ENCODE results near the gene NXPH1. TPM values are rescaled to one million over a fixed set of nuclear protein-coding genes. Genes with fewer than 3 reads are reported as not detected.

Gene NXPH1
- total RNA-seq, 1 donor from 2014 or later = not detected

- no peak for DNase-seq (ENCODE audit: low read depth)
Measured at GRCh38 chr7:8594115-8594514, 160.7 kb downstream of the NXPH1 start.

GRCh38 chr7:8597565-8597964, 164.2 kb downstream of the NXPH1 start:
- DNase-seq (ENCODE audit: low read depth) = no peak

GRCh38 chr7:8601121-8601520, 167.7 kb downstream of the NXPH1 start:
- no peak for DNase-seq (ENCODE audit: low read depth)

DNA sequence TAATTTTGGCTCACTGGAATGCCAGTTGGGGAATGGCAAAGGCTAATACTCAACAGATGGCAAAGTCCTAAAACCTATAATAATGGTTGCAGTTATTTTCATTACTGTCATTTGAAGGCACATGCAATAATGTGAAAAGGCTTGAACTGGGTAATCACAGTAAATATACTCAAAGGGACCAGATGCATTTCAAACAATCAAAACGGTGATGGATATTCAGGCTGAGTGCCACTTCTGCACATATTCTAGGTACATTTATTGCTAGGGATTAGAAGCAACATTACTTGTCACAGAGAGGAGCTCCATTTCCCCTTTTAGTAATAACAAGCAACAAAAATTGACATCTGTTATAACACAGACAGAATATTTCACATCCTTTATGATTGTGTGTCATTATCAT, 171.8 kb downstream of the NXPH1 start:
- no peak for DNase-seq (ENCODE audit: low read depth)

DNA sequence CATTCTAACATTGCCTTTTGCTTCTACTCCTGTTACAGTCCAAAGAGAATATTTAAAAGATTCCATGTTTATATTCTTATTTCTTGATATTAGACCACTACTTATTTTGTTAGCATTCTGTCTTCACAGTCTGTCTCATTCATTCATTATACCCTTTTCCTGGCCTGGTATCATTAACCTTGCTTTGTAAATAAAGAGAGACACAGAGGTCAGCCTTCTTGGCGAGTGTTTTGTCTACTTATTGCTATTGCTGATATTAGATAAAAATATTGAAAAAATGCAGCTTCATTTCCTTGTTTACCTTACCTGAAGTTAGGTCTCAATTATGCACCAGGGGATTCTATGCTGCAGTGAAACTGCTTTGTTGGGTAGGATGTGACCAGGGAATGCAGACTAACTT, 179.2 kb downstream of the NXPH1 start:
- DNase-seq (ENCODE audit: low read depth) = no peak

- DNase-seq (ENCODE audit: low read depth) = no peak
Measured at GRCh38 chr7:8613191-8613590, 179.8 kb downstream of the NXPH1 start.

DNA sequence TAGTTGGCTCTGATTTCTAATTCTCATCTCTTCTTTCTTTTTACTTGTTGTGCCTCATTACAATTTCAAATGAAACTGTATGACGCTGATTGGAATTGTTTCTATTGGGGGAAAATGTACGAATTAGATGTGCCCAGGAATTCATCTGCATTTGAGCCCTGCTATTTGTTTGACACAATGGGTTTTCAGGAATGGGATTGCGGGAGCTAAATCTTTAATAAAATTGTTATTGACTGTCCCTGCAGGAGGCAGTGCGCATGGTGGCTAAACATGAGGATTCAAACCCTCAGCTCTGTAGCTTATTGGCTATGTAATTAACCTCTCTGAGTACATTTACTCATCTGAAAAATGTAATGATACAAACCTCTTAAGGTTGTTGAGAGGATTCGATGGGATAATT, 181.6 kb downstream of the NXPH1 start:
- DNase-seq (ENCODE audit: low read depth) = no peak

DNA sequence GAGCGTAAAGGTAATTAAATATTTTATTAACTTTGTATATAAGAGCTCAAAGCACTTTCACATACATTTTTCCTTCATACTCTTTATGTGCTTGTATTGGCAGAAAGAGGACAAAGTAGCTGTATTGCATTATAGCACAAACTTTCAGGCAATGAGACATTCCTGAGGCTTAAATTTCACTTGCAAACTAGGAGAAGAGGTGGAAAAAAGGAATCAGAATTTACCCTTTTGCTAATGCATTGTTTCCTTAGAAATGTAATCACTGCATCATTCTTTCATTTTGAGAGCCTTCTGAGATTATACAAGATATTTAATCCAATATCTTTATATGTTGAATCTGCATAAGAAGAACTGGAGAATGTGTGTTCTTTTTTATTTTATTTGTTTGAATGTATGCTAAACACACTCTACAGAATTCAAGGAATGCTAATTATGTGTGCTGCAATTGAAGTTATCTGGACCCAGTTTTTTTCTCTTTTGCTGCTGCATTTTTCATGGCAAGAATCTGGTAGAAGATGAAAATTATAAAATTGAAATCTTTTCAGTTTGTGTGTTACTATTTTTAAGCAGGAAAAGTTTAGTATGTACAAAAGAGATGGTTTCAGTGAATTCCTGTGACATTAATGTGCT, 185.1 kb downstream of the NXPH1 start:
- no peak for DNase-seq (ENCODE audit: low read depth)

GRCh38 chr7:8620169-8620568, 186.8 kb downstream of the NXPH1 start:
- no peak for DNase-seq (ENCODE audit: low read depth)

DNA sequence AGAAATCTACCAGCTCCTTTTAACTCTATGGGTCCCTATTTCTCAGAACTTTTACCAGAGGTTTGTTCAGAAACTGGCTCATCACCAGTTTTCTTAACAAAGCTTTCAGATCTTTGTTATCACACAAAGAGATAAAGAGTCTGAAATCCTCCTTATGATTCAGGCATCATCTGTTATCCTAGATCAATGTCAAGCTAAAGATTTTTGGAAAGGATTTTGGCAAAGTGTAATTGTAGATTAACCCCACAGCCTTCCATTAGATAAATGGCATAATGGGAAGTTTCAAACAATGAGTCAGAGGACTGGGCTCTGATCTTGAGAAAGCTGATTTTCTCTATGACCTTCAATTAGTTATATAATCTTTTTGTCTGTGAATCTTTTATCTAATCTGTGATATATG, 192.2 kb downstream of the NXPH1 start:
- no peak for DNase-seq (ENCODE audit: low read depth)

DNA sequence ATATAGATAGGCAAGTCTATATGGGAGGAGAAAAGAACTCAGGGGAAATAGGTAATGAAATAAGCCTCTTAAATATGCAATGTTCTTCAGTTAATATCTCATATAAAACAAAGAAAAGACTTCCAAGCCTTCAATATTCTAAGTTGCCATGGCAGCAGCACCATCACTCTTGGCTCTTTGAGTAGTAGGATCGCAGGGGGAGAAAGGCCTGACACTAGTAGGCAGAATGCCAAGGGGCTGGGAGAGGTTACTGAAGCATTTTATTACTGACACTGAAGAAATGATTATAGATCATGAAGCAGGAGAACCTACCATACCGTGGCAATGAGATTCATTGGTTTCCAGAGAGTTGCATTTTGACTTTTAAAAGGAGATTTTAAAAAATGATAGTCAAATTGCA, 193.9 kb downstream of the NXPH1 start:
- no peak for DNase-seq (ENCODE audit: low read depth)

GRCh38 chr7:8628656-8629055, 195.2 kb downstream of the NXPH1 start:
- no peak for DNase-seq (ENCODE audit: low read depth)

- no peak for DNase-seq (ENCODE audit: low read depth)
Measured at GRCh38 chr7:8629504-8629903, 196.1 kb downstream of the NXPH1 start.

GRCh38 chr7:8637322-8637721, 203.9 kb downstream of the NXPH1 start:
- no peak for DNase-seq (ENCODE audit: low read depth)

DNA sequence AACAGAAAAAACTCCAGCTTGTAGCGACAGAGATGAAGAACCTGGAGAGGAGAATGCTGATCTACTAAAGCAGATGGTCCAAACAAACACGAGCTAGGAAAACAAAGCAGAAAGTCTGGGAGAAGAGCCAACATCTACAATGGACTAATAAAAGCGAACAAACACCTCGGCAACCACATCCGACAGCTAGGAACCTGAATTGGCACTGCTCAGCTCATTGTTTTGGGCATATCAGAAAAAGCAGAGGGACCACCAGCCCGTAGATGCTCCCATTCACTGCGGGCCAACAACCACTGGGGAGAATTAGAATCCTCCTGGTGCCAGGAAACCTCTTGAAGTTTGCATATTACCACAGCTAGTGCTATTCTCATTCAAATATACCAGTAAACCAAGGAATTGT, 204.7 kb downstream of the NXPH1 start:
- no peak for DNase-seq (ENCODE audit: low read depth)

DNA sequence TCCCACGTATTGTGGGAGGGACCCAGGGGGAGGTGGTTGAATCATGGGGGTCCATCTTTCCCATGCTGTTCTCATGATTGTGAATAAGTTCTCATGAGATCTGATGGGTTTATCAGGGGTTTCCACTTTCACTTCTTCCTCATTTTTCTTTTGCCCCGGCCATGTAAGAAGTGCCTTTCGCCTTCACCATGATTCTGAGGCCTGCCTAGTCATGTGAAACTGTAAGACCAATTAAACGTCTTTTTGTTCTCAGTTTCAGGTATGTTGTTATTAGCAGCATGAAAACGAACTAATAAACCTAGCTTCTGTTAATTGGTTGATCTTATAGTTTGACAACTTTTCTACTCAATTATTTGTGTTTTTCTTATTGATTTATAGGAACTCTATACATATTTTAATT, 206.3 kb downstream of the NXPH1 start:
- no peak for DNase-seq (ENCODE audit: low read depth)

DNA sequence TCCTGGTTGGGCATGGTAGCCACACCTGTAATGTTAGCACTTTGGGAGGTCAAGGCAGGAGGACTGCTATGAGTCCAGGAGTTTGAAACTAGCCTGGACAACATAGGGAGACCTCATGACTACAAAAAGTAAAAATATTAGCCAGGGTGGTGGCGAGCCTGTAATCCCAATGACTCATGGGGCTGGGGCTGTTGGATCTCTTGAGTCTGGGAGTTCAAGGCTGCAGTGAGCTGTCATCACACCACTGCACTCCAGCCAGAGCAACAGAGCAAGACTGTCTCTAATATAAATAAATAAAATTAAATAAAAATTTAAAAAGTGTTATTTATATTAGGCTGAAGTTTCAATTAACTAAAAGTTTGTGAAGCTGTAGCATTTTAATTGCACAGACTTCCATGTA, 207.3 kb downstream of the NXPH1 start:
- DNase-seq (ENCODE audit: low read depth) = no peak

DNA sequence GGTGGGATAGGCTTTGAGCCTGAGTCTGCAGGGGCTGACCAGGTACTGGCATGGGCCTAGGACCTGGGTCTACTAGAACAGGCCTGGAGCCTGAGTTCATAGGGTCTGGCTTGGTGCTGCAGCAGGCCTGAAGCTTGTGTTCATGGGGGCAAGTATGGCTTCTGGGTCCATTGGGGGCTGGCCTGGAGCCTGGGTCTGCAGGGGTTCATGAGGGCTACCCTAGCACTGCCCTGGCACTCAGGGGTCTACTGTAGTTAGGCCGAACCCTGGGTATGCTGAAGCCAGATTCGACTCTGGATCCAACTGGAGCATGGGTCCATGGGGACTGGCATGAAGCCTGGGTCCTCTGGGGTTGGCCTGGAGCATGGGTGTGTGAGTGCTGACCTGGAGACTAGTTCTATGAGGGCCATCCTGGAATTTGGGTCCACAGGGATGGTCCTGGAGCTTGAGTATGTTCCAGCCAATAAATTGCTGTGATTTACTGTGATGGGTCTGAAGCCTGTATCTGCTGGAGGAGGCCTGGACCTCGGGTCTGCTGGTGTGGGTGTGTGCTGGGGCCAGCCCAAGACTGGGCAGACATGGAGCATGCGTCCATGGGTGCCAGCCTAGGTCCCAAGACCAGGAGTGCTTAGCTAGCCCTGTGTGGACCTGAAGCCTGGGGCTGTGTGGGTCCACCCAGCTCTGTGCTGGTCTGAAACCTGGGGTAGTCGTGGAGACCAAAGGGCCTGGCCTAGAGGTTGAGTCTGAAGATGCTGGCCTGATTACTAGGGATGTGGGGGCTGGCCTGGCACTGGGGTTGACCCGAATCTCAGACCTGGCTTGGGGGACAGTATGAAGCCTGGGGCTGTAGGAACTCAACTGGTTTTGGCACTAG, 235.5 kb downstream of the NXPH1 start:
- no peak for DNase-seq (ENCODE audit: low read depth)

GRCh38 chr7:8669501-8669851, 236.1 kb downstream of the NXPH1 start:
- DNase-seq (ENCODE audit: low read depth) = no peak

GRCh38 chr7:8684426-8684825, 251.0 kb downstream of the NXPH1 start:
- DNase-seq (ENCODE audit: low read depth) = no peak

DNA sequence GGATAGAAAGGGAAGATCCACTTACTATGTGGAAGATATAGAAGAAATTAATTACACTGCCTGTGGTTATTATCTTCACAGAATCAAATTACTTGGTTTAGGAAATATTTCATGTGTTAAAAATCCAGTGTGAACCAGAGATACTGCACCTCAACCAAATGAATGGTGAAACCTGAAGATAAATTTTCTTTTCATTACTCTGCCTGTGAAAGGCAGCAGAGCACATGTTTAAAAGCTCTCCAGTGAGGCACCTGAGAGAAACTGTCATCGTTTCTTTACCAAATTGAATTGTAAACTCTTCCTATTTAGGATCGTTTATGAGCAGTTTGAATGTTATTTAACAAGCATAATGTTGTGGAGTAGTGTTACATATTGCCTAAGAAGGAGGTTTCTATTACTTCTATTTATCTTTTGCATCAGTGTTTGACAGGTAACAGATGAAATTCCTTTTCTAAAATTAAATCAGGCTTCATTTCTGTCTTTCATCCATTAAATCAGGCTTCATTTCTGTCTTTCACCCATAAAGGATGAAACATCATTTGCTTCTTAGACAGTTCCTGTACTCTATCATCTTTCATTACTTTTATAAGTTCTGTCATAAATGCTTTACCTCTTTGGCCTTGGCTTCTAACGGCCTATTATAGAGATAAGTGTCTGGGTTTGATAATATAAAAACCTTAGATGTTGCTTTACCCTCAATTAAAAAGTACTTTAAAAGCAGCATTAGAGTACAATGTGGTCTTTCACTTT, 266.6 kb downstream of the NXPH1 start:
- DNase-seq (ENCODE audit: low read depth) = no peak

DNA sequence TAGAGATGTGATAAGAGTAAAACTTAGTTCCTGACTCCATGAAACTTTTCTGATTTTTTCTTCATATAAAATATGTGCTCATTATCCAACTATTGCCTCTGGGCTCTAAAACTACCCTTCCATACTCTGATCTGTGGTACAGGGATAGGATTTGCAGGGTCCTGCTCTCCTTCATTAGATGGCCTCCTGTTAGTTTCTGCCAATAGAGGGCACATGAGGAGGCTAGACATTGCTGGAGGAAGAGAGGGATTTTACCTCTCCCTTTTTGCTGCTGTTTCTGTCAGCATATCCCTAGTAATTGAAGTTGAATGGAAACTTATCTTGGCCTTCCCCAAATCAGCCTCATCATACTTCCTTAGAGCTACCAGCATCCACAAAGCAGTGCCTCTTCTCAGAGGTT, 269.4 kb downstream of the NXPH1 start:
- DNase-seq (ENCODE audit: low read depth) = no peak

- DNase-seq (ENCODE audit: low read depth) = no peak
Measured at GRCh38 chr7:8710124-8710523, 276.7 kb downstream of the NXPH1 start.
